Neural progenitor cell (in vitro differentiated cells): ENCODE measurements around the gene TPPP.

ENCODE experiments used
- CTCF ChIP-seq: fragments of 200-600 bp; sonication (generic); IDR thresholded peaks from 2 replicates; pipeline ENCODE4 v1.5.1; 2017; ENCODE audit warnings: antibody characterized with exemption, mild to moderate bottlenecking
- EZH2 ChIP-seq: fragments of 200-600 bp; sonication (generic); IDR thresholded peaks from 2 replicates; pipeline ENCODE4 v1.6.1; 2017; ENCODE audit warnings: antibody characterized with exemption, mild to moderate bottlenecking, moderate library complexity

- no peak for TF ChIP-seq CTCF
- TF ChIP-seq EZH2 = no peak
Observed at GRCh38 chr5:654071-654778, 38.9 kb downstream of the TPPP start.
